Liver (tissue), 9 donors: ENCODE data around the gene CX3CL1. TPM values are rescaled to one million over a fixed set of nuclear protein-coding genes. Genes with fewer than 3 reads are reported as not detected.

ENCODE experiments used
- DNase-seq: peaks from one replicate; pipeline ENCODE4 v3.0.0-alpha.2; 2017; ENCODE audit warnings: low spot score
- H3K27ac ChIP-seq, 2 donors: one replicate each; pipeline ENCODE4 v1.7.0; 2013; ENCODE audit warnings: inconsistent platforms in 2 of 2, low read length in 2 of 2, control low read depth in 1 of 2, low read depth in 1 of 2, mild to moderate bottlenecking in 1 of 2
- H3K27me3 ChIP-seq, 4 donors: one replicate each; pipeline versions ENCODE4 v1.6.1 to v1.7.0; 2013; ENCODE audit warnings: low read length in 3 of 4, inconsistent platforms in 1 of 4, mild to moderate bottlenecking in 1 of 4, moderate library complexity in 1 of 4; ENCODE audit not compliant: control insufficient read depth in 4 of 4, insufficient read depth in 4 of 4
- H3K36me3 ChIP-seq, 4 donors: one replicate each; pipeline versions ENCODE4 v1.6.1 to v1.7.0; 2013; ENCODE audit warnings: low read length in 3 of 4, mild to moderate bottlenecking in 3 of 4, low read depth in 1 of 4, moderate library complexity in 1 of 4; ENCODE audit not compliant: control insufficient read depth in 4 of 4, insufficient read depth in 3 of 4
- H3K4me1 ChIP-seq, 4 donors: one replicate each; pipeline versions ENCODE4 v1.6.1 to v1.7.0; 2013; ENCODE audit warnings: low read length in 3 of 4, mild to moderate bottlenecking in 3 of 4, moderate library complexity in 1 of 4; ENCODE audit not compliant: control insufficient read depth in 4 of 4, insufficient read depth in 4 of 4
- H3K4me3 ChIP-seq, 3 donors: one replicate each; pipeline versions ENCODE4 v1.6.1 to v1.7.0; 2013; ENCODE audit warnings: low read length in 3 of 3, control low read depth in 1 of 3, low read depth in 1 of 3, mild to moderate bottlenecking in 1 of 3
- H3K9ac ChIP-seq, 2 donors: one replicate each; pipeline ENCODE4 v1.7.0; 2013; ENCODE audit warnings: low read length in 2 of 2, mild to moderate bottlenecking in 2 of 2, moderate library complexity in 2 of 2, control low read depth in 1 of 2, low read depth in 1 of 2
- H3K9me3 ChIP-seq, 4 donors: one replicate each; pipeline versions ENCODE4 v1.6.1 to v1.7.0; 2013; ENCODE audit warnings: low read length in 3 of 4; ENCODE audit not compliant: control insufficient read depth in 4 of 4
- CTCF ChIP-seq: fragments of 150-350 bp; IDR thresholded peaks from 2 replicates; pipeline ENCODE4 v1.5.1; 2017; ENCODE audit warnings: improper control_type of control experiment, low read depth, low read length; ENCODE audit not compliant: missing input control
- EGR1 ChIP-seq, 2 donors: IDR thresholded peaks; 2 replicates each; pipeline ENCODE4 v1.6.1; 2016 to 2018; ENCODE audit warnings: antibody characterized with exemption in 2 of 2, low read depth in 2 of 2
- FOXA1 ChIP-seq: IDR thresholded peaks from 2 replicates; pipeline ENCODE4 v1.6.1; 2016; ENCODE audit warnings: antibody characterized with exemption
- FOXA2 ChIP-seq: IDR thresholded peaks from 2 replicates; pipeline ENCODE4 v1.6.1; 2016; ENCODE audit warnings: antibody characterized with exemption
- GABPA ChIP-seq, 2 donors: IDR thresholded peaks in 1 of 2; conservative IDR thresholded peaks in 1 of 2; 2 replicates each; pipeline ENCODE4 v1.6.1; 2016; ENCODE audit warnings: antibody characterized with exemption in 2 of 2, mild to moderate bottlenecking in 1 of 2, moderate library complexity in 1 of 2
- HNF4A ChIP-seq, 2 donors: conservative IDR thresholded peaks; 2 replicates each; pipeline ENCODE4 v1.6.1; 2016; ENCODE audit warnings: antibody characterized with exemption in 2 of 2, mild to moderate bottlenecking in 2 of 2
- HNF4G ChIP-seq: IDR thresholded peaks from 2 replicates; pipeline ENCODE4 v1.6.1; 2016; ENCODE audit warnings: antibody characterized with exemption
- NR2F2 ChIP-seq: IDR thresholded peaks from 2 replicates; pipeline ENCODE4 v1.6.1; 2016; ENCODE audit warnings: antibody characterized with exemption
- RAD21 ChIP-seq, 2 donors: IDR thresholded peaks; 2 replicates each; pipeline ENCODE4 v1.6.1; 2016; ENCODE audit warnings: antibody characterized with exemption in 2 of 2, mild to moderate bottlenecking in 2 of 2
- REST ChIP-seq: IDR thresholded peaks from 2 replicates; pipeline ENCODE4 v1.6.1; 2016; ENCODE audit warnings: antibody characterized with exemption, mild to moderate bottlenecking
- RXRA ChIP-seq, 2 donors: IDR thresholded peaks; 2 replicates each; pipeline ENCODE4 v1.6.1; 2017 to 2018; ENCODE audit warnings: antibody characterized with exemption in 2 of 2, mild to moderate bottlenecking in 1 of 2
- SP1 ChIP-seq: IDR thresholded peaks from 2 replicates; pipeline ENCODE4 v1.6.1; 2018; ENCODE audit warnings: antibody characterized with exemption, mild to moderate bottlenecking
- TAF1 ChIP-seq: conservative IDR thresholded peaks from 2 replicates; pipeline ENCODE4 v1.6.1; 2016; ENCODE audit warnings: antibody characterized with exemption, mild to moderate bottlenecking
- YY1 ChIP-seq: IDR thresholded peaks from 2 replicates; pipeline ENCODE4 v1.6.1; 2016; ENCODE audit warnings: antibody characterized with exemption, mild to moderate bottlenecking
- ZBTB33 ChIP-seq: IDR thresholded peaks from 2 replicates; pipeline ENCODE4 v1.6.1; 2016; ENCODE audit warnings: antibody characterized with exemption
- WGBS: extraction: QIAGEN DNeasy Blood & Tissue Kit; methylation state at CpG from one replicate; pipeline ENCODE4 v1.1.7; 2013; 5-methylcytosine and 5-hydroxymethylcytosine counted together
- polyA plus RNA-seq, 2 donors: library from polyadenylated mRNA; stranded (reverse) in 1 of 2; unstranded in 1 of 2; fragments of 200-250 nt in 1 of 2; fragments of >200 nt in 1 of 2; fragmentation: Nextera tagmentation in 1 of 2; extraction: Ambion mirVana in 1 of 2; gene quantifications; one replicate each; pipeline versions ENCODE4 v1.2.1 to v1.2.3, GENCODE V29; 2013 to 2015
- total RNA-seq, 2 donors: library from RNA; depleted of rRNA; stranded (reverse); fragments of >200 nt; gene quantifications; one replicate each; pipeline ENCODE4 v1.2.3, GENCODE V29; 2014
- TF ChIP-seq, protein P1 (sequence below): IDR thresholded peaks from 2 replicates; pipeline ENCODE4 v1.6.1; 2016; ENCODE audit warnings: antibody characterized with exemption
- TF ChIP-seq, protein P2 (sequence below): IDR thresholded peaks from 2 replicates; pipeline ENCODE4 v1.6.1; 2016; ENCODE audit warnings: antibody characterized with exemption
- donor health status: healthy.
- donor health status: healthy.
- donor health status: healthy.
- donor health status: healthy.
- donor health status: healthy.

CX3CL1 gene
- total and polyA plus RNA-seq, 4 donors: 2.5 to 5.9 (median 5.1) TPM

DNA sequence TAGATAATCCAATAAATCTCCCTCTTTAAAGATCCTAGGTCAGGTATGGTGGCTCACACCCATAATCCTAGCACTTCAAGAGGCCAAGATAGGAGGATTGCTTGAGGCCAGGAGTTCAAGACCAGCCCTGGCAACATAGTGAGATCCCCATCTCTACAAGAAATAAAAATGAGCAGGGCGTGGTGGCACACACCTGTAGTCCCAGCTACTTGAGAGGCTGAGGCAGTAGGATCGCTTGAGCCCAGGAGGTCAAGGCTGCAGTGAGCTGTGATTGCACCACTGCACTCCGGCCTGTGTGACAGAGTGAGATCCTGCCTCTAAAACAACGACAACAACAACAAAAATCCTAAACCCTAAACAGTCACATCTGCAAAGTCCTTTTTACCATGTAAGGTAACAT lies 15.7 kb upstream of the CX3CL1 start:
- H3K4me1 ChIP-seq: peaks cover 0 to 5% (median 4%) of the 10 kb centered on the region in 4 donors
- no peak for DNase-seq
- 95% methylated on average over 4 of the region's 4 CpGs for WGBS
- TF ChIP-seq ZBTB33: no peak
- TF ChIP-seq TAF1: no peak
- no peak for TF ChIP-seq GABPA (IDR thresholded peaks at IDR 0.05 in 1 of 2, conservative IDR thresholded peaks at IDR 0.05 in 1 of 2)
- no peak for TF ChIP-seq REST
- TF ChIP-seq EGR1 (IDR thresholded peaks at IDR 0.05; ENCODE audit: low read depth in 2 of 2): no peak
- no peak for TF ChIP-seq YY1
- TF ChIP-seq HNF4A (conservative IDR thresholded peaks at IDR 0.05): no peak
- no peak for TF ChIP-seq CTCF
- TF ChIP-seq HNF4G: no peak
- no peak for TF ChIP-seq FOXA1
- TF ChIP-seq RXRA (IDR thresholded peaks at IDR 0.05): no peak
- TF ChIP-seq NR2F2: no peak
- TF ChIP-seq FOXA2: no peak
- H3K9ac ChIP-seq: no peak overlapping the region
- H3K9me3 ChIP-seq: no peaks in the 10 kb centered on the region
- H3K4me3 ChIP-seq: no peak overlapping the region
- H3K27me3 ChIP-seq: no peaks in the 10 kb centered on the region
- no peaks in the 10 kb centered on the region for H3K36me3 ChIP-seq
- H3K27ac ChIP-seq: no peak overlapping the region

- Histone ChIP-seq H3K9ac (no peak overlapping the region), H3K4me1 (peaks cover 0 to 10% (median 10%) of the 10 kb centered on the region in 4 donors), H3K27ac (no peak overlapping the region), H3K4me3 (no peak overlapping the region), H3K27me3 (no peaks in the 10 kb centered on the region), H3K9me3 (no peaks in the 10 kb centered on the region), H3K36me3 (no peaks in the 10 kb centered on the region)
- 84% methylated on average over 9 of the region's 9 CpGs for WGBS
- no peak for TF ChIP-seq NR2F2
- TF ChIP-seq TAF1: no peak
- TF ChIP-seq YY1: no peak
- TF ChIP-seq SP1: no peak
- TF ChIP-seq, protein P1, sequence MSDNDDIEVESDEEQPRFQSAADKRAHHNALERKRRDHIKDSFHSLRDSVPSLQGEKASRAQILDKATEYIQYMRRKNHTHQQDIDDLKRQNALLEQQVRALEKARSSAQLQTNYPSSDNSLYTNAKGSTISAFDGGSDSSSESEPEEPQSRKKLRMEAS: no peak
- no peak for TF ChIP-seq GABPA (IDR thresholded peaks at IDR 0.05 in 1 of 2, conservative IDR thresholded peaks at IDR 0.05 in 1 of 2)
- TF ChIP-seq CTCF: no peak
- no peak for TF ChIP-seq RAD21 (IDR thresholded peaks at IDR 0.05)
- TF ChIP-seq, protein P2, sequence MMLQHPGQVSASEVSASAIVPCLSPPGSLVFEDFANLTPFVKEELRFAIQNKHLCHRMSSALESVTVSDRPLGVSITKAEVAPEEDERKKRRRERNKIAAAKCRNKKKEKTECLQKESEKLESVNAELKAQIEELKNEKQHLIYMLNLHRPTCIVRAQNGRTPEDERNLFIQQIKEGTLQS: no peak
- no peak for DNase-seq
These were observed 14.8 kb upstream of the CX3CL1 start for GRCh38 chr16:57357330-57358085.
